ENCODE measurements around the gene APPL2.

The APPL2 gene

DNA sequence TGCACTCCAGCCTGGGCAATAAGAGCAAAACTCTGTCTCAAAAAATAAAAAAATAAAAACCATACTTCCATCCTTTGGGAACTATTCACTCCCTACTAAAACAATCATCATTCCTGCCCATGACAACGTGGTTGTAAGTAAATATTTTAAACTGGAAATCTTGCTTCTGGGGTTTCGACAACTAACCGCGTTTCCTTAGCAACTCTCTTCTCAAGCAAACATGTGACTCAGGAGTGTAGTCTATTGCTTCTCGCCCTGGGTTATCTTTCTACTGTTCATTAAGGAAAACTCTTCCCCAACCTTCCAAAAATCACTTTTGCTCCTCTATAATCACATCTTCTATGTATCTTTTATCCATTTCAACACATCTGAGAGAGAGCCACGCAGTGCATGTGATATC is 21.8 kb downstream of the APPL2 start:
- no peak overlapping the region for H3K27ac ChIP-seq
- H2AFZ ChIP-seq (ENCODE audit: low read depth), result no peak overlapping the region
- H3K79me2 ChIP-seq (ENCODE audit: insufficient read depth, low read depth), result no peaks in the 10 kb centered on the region
- H3K4me1 ChIP-seq (ENCODE audit: low read depth, poor library complexity, severe bottlenecking), result no peaks in the 10 kb centered on the region
- H3K27me3 ChIP-seq (ENCODE audit: insufficient read depth, low read depth), result no peaks in the 10 kb centered on the region
- no peaks in the 10 kb centered on the region for H3K36me3 ChIP-seq (ENCODE audit: insufficient read depth)
- no peak overlapping the region for H3K4me2 ChIP-seq
- H3K4me3 ChIP-seq (IDR thresholded peaks at IDR 0.05; ENCODE audit: insufficient read depth, low read depth, low read length), result no peak overlapping the region
- H3K9ac ChIP-seq, result no peak overlapping the region
- H4K20me1 ChIP-seq (ENCODE audit: insufficient read depth), result no peaks in the 10 kb centered on the region
- TF ChIP-seq CTCF (conservative IDR thresholded peaks at IDR 0.05; ENCODE audit: low read depth, low read length), result no peak

DNA sequence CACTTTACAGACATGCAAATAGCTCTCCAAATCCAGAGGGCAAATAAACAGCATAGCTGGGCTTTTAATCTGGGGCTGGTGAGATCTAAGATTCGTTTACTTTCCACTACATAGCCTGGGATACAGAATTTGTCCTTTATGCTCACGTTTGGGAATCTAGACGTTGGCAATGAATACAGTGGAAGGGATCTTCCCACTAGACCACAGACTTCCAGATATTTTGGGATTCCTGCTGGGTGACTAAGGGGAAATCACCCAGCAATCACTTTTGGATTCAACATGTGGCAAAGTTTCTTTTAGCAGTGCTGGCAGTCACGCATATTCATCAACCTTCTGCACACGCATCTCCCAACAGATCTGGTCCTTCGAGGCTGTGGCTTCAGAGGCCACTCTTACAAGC is 23.5 kb downstream of the APPL2 start:
- Histone ChIP-seq H3K4me1 (ENCODE audit: low read depth, poor library complexity, severe bottlenecking) (no peaks in the 10 kb centered on the region), H2AFZ (ENCODE audit: low read depth) (no peak overlapping the region), H3K9ac (no peak overlapping the region), H4K20me1 (ENCODE audit: insufficient read depth) (no peaks in the 10 kb centered on the region), H3K27ac (no peak overlapping the region), H3K27me3 (ENCODE audit: insufficient read depth, low read depth) (no peaks in the 10 kb centered on the region), H3K79me2 (ENCODE audit: insufficient read depth, low read depth) (no peaks in the 10 kb centered on the region), H3K4me2 (no peak overlapping the region), H3K4me3 (IDR thresholded peaks at IDR 0.05; ENCODE audit: insufficient read depth, low read depth, low read length) (no peak overlapping the region), H3K36me3 (ENCODE audit: insufficient read depth) (no peaks in the 10 kb centered on the region)
- no peak for TF ChIP-seq CTCF (conservative IDR thresholded peaks at IDR 0.05; ENCODE audit: low read depth, low read length)

GRCh38 chr12:105209091-105209490 is 26.9 kb downstream of the APPL2 start:
- Histone ChIP-seq H3K9ac (no peak overlapping the region), H3K4me1 (ENCODE audit: low read depth, poor library complexity, severe bottlenecking) (no peaks in the 10 kb centered on the region), H3K27ac (no peak overlapping the region), H2AFZ (ENCODE audit: low read depth) (no peak overlapping the region), H3K4me2 (no peak overlapping the region), H3K27me3 (ENCODE audit: insufficient read depth, low read depth) (no peaks in the 10 kb centered on the region), H4K20me1 (ENCODE audit: insufficient read depth) (no peaks in the 10 kb centered on the region), H3K79me2 (ENCODE audit: insufficient read depth, low read depth) (no peaks in the 10 kb centered on the region), H3K36me3 (ENCODE audit: insufficient read depth) (no peaks in the 10 kb centered on the region), H3K4me3 (IDR thresholded peaks at IDR 0.05; ENCODE audit: insufficient read depth, low read depth, low read length) (no peak overlapping the region)
- no peak for TF ChIP-seq CTCF (conservative IDR thresholded peaks at IDR 0.05; ENCODE audit: low read depth, low read length)

GRCh38 chr12:105206686-105207374 is 29.1 kb downstream of the APPL2 start:
- H2AFZ ChIP-seq (ENCODE audit: low read depth), result no peak overlapping the region
- no peak overlapping the region for H3K9ac ChIP-seq
- no peak overlapping the region for H3K4me3 ChIP-seq (IDR thresholded peaks at IDR 0.05; ENCODE audit: insufficient read depth, low read depth, low read length)
- no peak for TF ChIP-seq CTCF (conservative IDR thresholded peaks at IDR 0.05; ENCODE audit: low read depth, low read length)
- H3K79me2 ChIP-seq (ENCODE audit: insufficient read depth, low read depth), result no peaks in the 10 kb centered on the region
- no peaks in the 10 kb centered on the region for H3K36me3 ChIP-seq (ENCODE audit: insufficient read depth)
- H3K4me1 ChIP-seq (ENCODE audit: low read depth, poor library complexity, severe bottlenecking), result no peaks in the 10 kb centered on the region
- H4K20me1 ChIP-seq (ENCODE audit: insufficient read depth), result no peaks in the 10 kb centered on the region
- no peak overlapping the region for H3K4me2 ChIP-seq
- H3K27ac ChIP-seq, result no peak overlapping the region
- H3K27me3 ChIP-seq (ENCODE audit: insufficient read depth, low read depth), result no peaks in the 10 kb centered on the region
